Epithelial cell of esophagus (primary cell): ENCODE data around the gene CCDC141.
A peak's percentile ranks its signal among the peaks of the same experiment; 100 is the strongest.
"Not testable (repeated sequence)": the region's sequence is repeated elsewhere in the genome, so short reads cannot be mapped to it uniquely, and the experiment has no call there.

ENCODE experiments used
- DNase-seq: peaks from one replicate; pipeline ENCODE4 v3.0.0; 2010; ENCODE audit warnings: low read depth
- H3K4me3 ChIP-seq: 2 replicates; pipeline ENCODE4 v1.5.1; 2011; ENCODE audit warnings: mild to moderate bottlenecking, low read length, control low read depth
- CTCF ChIP-seq: IDR thresholded peaks from 2 replicates; pipeline ENCODE4 v1.5.1; 2011; ENCODE audit warnings: low read depth, mild to moderate bottlenecking, low read length, control low read depth, inconsistent platforms; ENCODE audit not compliant: insufficient read depth; ENCODE audit errors: missing control alignments

Gene CCDC141

GRCh38 chr2:179049546-179050311, at the start of gene CCDC141:
Gene CCDC141, minus strand, starts transcription at chr2:179050137. Its CDS starts 196 bp downstream, at chr2:179049941.
- TF ChIP-seq CTCF: no peak
- DNase-seq: no peak
- no peak within 1 kb of the TSS for H3K4me3 ChIP-seq

- TF ChIP-seq CTCF: no peak
- no peak for DNase-seq
Measured at GRCh38 chr2:179098080-179098689, 48.2 kb upstream of the CCDC141 start.

GRCh38 chr2:179097131-179097530, 47.2 kb upstream of the CCDC141 start:
- no peak for TF ChIP-seq CTCF
- no peak overlapping the region for H3K4me3 ChIP-seq
- DNase-seq: no peak

More at GRCh38 chr2:179098080-179098689, 48.2 kb upstream of the CCDC141 start:
- H3K4me3 ChIP-seq: no peak overlapping the region

GRCh38 chr2:179096090-179096489, 46.2 kb upstream of the CCDC141 start:
- no peak for TF ChIP-seq CTCF
- peak; percentile 62 for DNase-seq
- no peak overlapping the region for H3K4me3 ChIP-seq

GRCh38 chr2:179092912-179093311, 43.0 kb upstream of the CCDC141 start:
- DNase-seq: not testable (repeated sequence)

GRCh38 chr2:179082697-179083096, 32.8 kb upstream of the CCDC141 start:
- H3K4me3 ChIP-seq: no peak overlapping the region
- no peak for DNase-seq
- TF ChIP-seq CTCF: no peak

More at GRCh38 chr2:179092912-179093311, 43.0 kb upstream of the CCDC141 start:
- H3K4me3 ChIP-seq: not testable (repeated sequence)

- DNase-seq: no peak
- no peak overlapping the region for H3K4me3 ChIP-seq
- TF ChIP-seq CTCF: no peak
Measured at GRCh38 chr2:179081954-179082353, 32.0 kb upstream of the CCDC141 start.
